Measurements from ENCODE around the gene TMIE.

The TMIE gene

GRCh38 chr3:46701181-46701939, at the start of gene TMIE:
Gene TMIE, plus strand, starts transcription at chr3:46701392. Its CDS starts 96 bp downstream, at chr3:46701488.
- Mint-ChIP-seq H3K9me3 (ENCODE audit: low read depth) (no peaks in the 10 kb centered on the region), H3K27me3 (no peaks in the 10 kb centered on the region), H3K4me3 (peak within 1 kb of the TSS; percentile 17)

GRCh38 chr3:46655271-46655670, 45.9 kb upstream of the TMIE start:
- Mint-ChIP-seq H3K27ac (no peak overlapping the region), H3K4me1 (ENCODE audit: low read depth) (no peaks in the 10 kb centered on the region), H3K9me3 (ENCODE audit: low read depth) (peaks cover 12% of the 10 kb centered on the region), H3K27me3 (peaks cover 1% of the 10 kb centered on the region), H3K4me3 (no peak overlapping the region), H3K36me3 (peaks cover 8% of the 10 kb centered on the region)

More at GRCh38 chr3:46701181-46701939, at the start of gene TMIE:
- no peak within 1 kb of the TSS for H3K27ac Mint-ChIP-seq
- no peaks in the 10 kb centered on the region for H3K36me3 Mint-ChIP-seq
- peaks cover 10% of the 10 kb centered on the region for H3K4me1 Mint-ChIP-seq (ENCODE audit: low read depth)

GRCh38 chr3:46656778-46657556, 44.2 kb upstream of the TMIE start:
- Mint-ChIP-seq H3K4me1 (ENCODE audit: low read depth) (no peaks in the 10 kb centered on the region), H3K4me3 (no peak overlapping the region), H3K27ac (no peak overlapping the region), H3K9me3 (ENCODE audit: low read depth) (peaks cover 6% of the 10 kb centered on the region), H3K27me3 (peaks cover 1% of the 10 kb centered on the region), H3K36me3 (peaks cover 5% of the 10 kb centered on the region)

- Mint-ChIP-seq H3K27ac (no peak overlapping the region), H3K4me1 (ENCODE audit: low read depth) (no peaks in the 10 kb centered on the region), H3K36me3 (no peaks in the 10 kb centered on the region), H3K4me3 (no peak overlapping the region), H3K27me3 (no peaks in the 10 kb centered on the region), H3K9me3 (ENCODE audit: low read depth) (no peaks in the 10 kb centered on the region)
These were observed 41.9 kb upstream of the TMIE start for GRCh38 chr3:46659285-46659684.

GRCh38 chr3:46660003-46660402, 41.2 kb upstream of the TMIE start:
- Mint-ChIP-seq H3K27me3 (no peaks in the 10 kb centered on the region), H3K9me3 (ENCODE audit: low read depth) (no peaks in the 10 kb centered on the region), H3K4me3 (no peak overlapping the region), H3K27ac (no peak overlapping the region), H3K4me1 (ENCODE audit: low read depth) (no peaks in the 10 kb centered on the region), H3K36me3 (no peaks in the 10 kb centered on the region)

GRCh38 chr3:46660543-46661523, 40.4 kb upstream of the TMIE start:
- Mint-ChIP-seq H3K4me1 (ENCODE audit: low read depth) (no peaks in the 10 kb centered on the region), H3K4me3 (no peak overlapping the region), H3K36me3 (no peaks in the 10 kb centered on the region), H3K9me3 (ENCODE audit: low read depth) (no peaks in the 10 kb centered on the region), H3K27me3 (no peaks in the 10 kb centered on the region), H3K27ac (no peak overlapping the region)

GRCh38 chr3:46661776-46662766, 39.1 kb upstream of the TMIE start:
- Mint-ChIP-seq H3K9me3 (ENCODE audit: low read depth) (no peaks in the 10 kb centered on the region), H3K36me3 (no peaks in the 10 kb centered on the region), H3K27ac (no peak overlapping the region), H3K4me1 (ENCODE audit: low read depth) (no peaks in the 10 kb centered on the region), H3K4me3 (no peak overlapping the region), H3K27me3 (no peaks in the 10 kb centered on the region)

- Mint-ChIP-seq H3K27me3 (no peaks in the 10 kb centered on the region), H3K36me3 (no peaks in the 10 kb centered on the region), H3K9me3 (ENCODE audit: low read depth) (no peaks in the 10 kb centered on the region), H3K27ac (no peak overlapping the region), H3K4me3 (no peak overlapping the region), H3K4me1 (ENCODE audit: low read depth) (no peaks in the 10 kb centered on the region)
These were observed 38.2 kb upstream of the TMIE start for GRCh38 chr3:46662771-46663551.

- H3K27ac Mint-ChIP-seq = no peak overlapping the region
- no peak overlapping the region for H3K4me3 Mint-ChIP-seq
- H3K27me3 Mint-ChIP-seq = no peaks in the 10 kb centered on the region
- no peaks in the 10 kb centered on the region for H3K4me1 Mint-ChIP-seq (ENCODE audit: low read depth)
- H3K9me3 Mint-ChIP-seq (ENCODE audit: low read depth) = no peaks in the 10 kb centered on the region
- H3K36me3 Mint-ChIP-seq = no peaks in the 10 kb centered on the region
These were observed 37.5 kb upstream of the TMIE start for GRCh38 chr3:46663591-46664135.

GRCh38 chr3:46664188-46664970, 36.8 kb upstream of the TMIE start:
- Mint-ChIP-seq H3K9me3 (ENCODE audit: low read depth) (no peaks in the 10 kb centered on the region), H3K27ac (no peak overlapping the region), H3K27me3 (no peaks in the 10 kb centered on the region), H3K4me3 (no peak overlapping the region), H3K36me3 (no peaks in the 10 kb centered on the region), H3K4me1 (ENCODE audit: low read depth) (no peaks in the 10 kb centered on the region)

- Mint-ChIP-seq H3K4me1 (ENCODE audit: low read depth) (no peaks in the 10 kb centered on the region), H3K9me3 (ENCODE audit: low read depth) (no peaks in the 10 kb centered on the region), H3K27ac (no peak overlapping the region), H3K4me3 (no peak overlapping the region), H3K27me3 (no peaks in the 10 kb centered on the region), H3K36me3 (no peaks in the 10 kb centered on the region)
These were observed 36.0 kb upstream of the TMIE start for GRCh38 chr3:46664971-46665762.

Measured in activated naive CD8-positive, alpha-beta T cell (primary cell).